ENCODE results near the gene ORMDL3. TPM values are rescaled to one million over a fixed set of nuclear protein-coding genes. Genes with fewer than 3 reads are reported as not detected.
"Not testable (repeated sequence)": the region's sequence is repeated elsewhere in the genome, so short reads cannot be mapped to it uniquely, and the experiment has no call there.

ORMDL3 gene
- total and polyA plus RNA-seq, 5 donors, result 37.0 to 46.6 (median 41.0) TPM

GRCh38 chr17:39904990-39905288 lies 22.5 kb downstream of the ORMDL3 start:
- DNase-seq (no peak), ATAC-seq (no peak)
- intact Hi-C loops (cut with DNase I), result no loop called here
- WGBS, result 74% methylated on average over 3 of the region's 3 CpGs
- Histone ChIP-seq H3K27ac (ENCODE audit: low read length) (no peak overlapping the region), H3K4me1 (ENCODE audit: control insufficient read depth, insufficient read depth, low read length) (no peaks in the 10 kb centered on the region), H3K9me3 (ENCODE audit: control insufficient read depth, low read length) (no peaks in the 10 kb centered on the region), H3K4me3 (ENCODE audit: low read length) (no peak overlapping the region), H3K27me3 (ENCODE audit: control insufficient read depth, insufficient read depth) (no peaks in the 10 kb centered on the region)

DNA sequence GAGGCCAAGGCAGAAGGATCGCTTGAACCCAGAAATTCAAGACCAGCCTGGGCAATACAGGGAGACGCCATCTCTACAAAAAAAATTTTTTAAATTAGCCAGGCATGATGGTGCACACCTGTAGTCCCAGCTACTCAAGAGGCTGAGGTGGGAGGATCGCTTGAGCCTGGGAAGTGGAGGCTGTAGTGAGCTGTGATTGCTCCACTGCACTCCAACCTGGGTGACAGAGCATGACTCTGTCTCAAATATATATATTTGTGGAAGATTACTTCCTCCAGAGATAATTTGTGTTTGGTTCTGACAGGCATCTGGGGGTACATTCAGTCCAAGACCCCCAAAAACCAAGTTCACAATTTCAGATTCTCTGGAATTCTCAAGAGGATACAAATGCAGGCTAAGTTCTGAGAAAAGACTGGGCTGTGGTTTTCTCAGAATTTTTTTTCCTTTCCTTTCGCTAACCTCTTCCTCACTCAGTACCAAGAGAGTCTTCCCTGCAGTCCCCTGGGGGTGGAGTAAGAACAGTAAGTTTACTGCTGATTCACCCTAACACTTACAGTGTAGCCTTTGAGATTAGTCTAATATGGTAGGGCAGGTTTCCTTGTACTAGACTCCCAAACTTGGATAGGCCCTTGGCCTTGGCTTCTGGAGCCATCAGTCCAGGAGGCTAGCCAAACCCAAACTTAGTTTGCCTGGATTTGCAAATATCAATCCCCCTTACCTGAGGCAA lies 24.1 kb downstream of the ORMDL3 start:
- Histone ChIP-seq H3K27ac (ENCODE audit: low read length) (no peak overlapping the region), H3K4me1 (ENCODE audit: control insufficient read depth, insufficient read depth, low read length) (no peaks in the 10 kb centered on the region), H3K27me3 (ENCODE audit: control insufficient read depth, insufficient read depth) (no peaks in the 10 kb centered on the region), H3K4me3 (ENCODE audit: low read length) (no peak overlapping the region), H3K9me3 (ENCODE audit: control insufficient read depth, low read length) (no peaks in the 10 kb centered on the region)
- ATAC-seq (no peak), DNase-seq (no peak)
- intact Hi-C loops (cut with DNase I), result no loop called here
- WGBS, result 87% methylated on average over 4 of the region's 4 CpGs

GRCh38 chr17:39902027-39902426 lies 25.4 kb downstream of the ORMDL3 start:
- H3K9me3 ChIP-seq (ENCODE audit: control insufficient read depth, low read length); H3K27me3 ChIP-seq (ENCODE audit: control insufficient read depth, insufficient read depth); intact Hi-C loops (cut with DNase I); H3K27ac ChIP-seq (ENCODE audit: low read length); H3K4me1 ChIP-seq (ENCODE audit: control insufficient read depth, insufficient read depth, low read length); ATAC-seq; H3K4me3 ChIP-seq (ENCODE audit: low read length); DNase-seq: not testable (repeated sequence)
- 94% methylated on average over 2 of the region's 2 CpGs for WGBS

GRCh38 chr17:39899215-39899614 lies 28.2 kb downstream of the ORMDL3 start:
- DNase-seq, result no peak
- Histone ChIP-seq H3K4me3 (ENCODE audit: low read length) (no peak overlapping the region), H3K9me3 (ENCODE audit: control insufficient read depth, low read length) (no peaks in the 10 kb centered on the region), H3K4me1 (ENCODE audit: control insufficient read depth, insufficient read depth, low read length) (no peaks in the 10 kb centered on the region), H3K27ac (ENCODE audit: low read length) (no peak overlapping the region), H3K27me3 (ENCODE audit: control insufficient read depth, insufficient read depth) (no peaks in the 10 kb centered on the region)
- ATAC-seq, result no peak
- intact Hi-C loops (cut with DNase I), result no loop called here

GRCh38 chr17:39898088-39898487 lies 29.3 kb downstream of the ORMDL3 start:
- DNase-seq, result no peak
- Histone ChIP-seq H3K27me3 (ENCODE audit: control insufficient read depth, insufficient read depth) (no peaks in the 10 kb centered on the region), H3K4me1 (ENCODE audit: control insufficient read depth, insufficient read depth, low read length) (no peaks in the 10 kb centered on the region), H3K9me3 (ENCODE audit: control insufficient read depth, low read length) (no peaks in the 10 kb centered on the region), H3K27ac (ENCODE audit: low read length) (no peak overlapping the region), H3K4me3 (ENCODE audit: low read length) (no peak overlapping the region)
- WGBS, result 92% methylated on average over 4 of the region's 4 CpGs
- intact Hi-C loops (cut with DNase I), result no loop called here
- no peak for ATAC-seq

DNA sequence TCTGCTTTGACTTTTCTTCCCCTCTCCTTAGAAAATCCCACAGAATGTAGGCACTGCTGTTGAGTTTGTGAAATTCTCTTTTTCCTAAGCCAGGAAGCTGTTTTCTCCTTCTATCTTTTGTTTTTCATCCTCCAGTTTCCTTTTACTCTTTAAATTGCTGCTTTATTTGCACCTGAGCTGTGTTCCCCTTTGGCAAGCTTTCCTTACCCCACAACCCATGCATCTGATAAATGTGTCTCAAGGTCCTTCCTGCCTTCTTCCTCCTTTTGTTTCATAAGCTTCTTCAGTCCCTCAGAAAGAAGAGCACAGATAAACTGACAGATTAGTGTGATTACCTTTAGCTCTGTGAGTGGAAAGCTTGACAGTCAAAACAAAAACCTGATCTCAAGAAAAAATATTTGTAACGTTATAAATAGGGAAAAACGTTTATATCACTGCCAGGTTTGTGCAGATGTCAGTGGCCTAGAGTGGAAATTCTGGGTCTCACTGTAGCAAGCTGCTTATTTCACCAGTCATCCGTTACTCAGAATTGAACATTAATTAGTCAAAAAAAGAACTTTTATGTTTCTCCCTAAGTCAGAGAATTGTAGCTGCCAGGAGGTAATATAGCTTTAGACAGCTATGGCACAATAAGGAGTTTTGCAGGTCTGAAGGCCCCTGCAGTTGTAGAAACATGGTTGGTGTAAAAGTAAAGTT lies 32.6 kb downstream of the ORMDL3 start:
- no peak for ATAC-seq
- 31% methylated on average over 3 of the region's 3 CpGs for WGBS
- peaks cover 2% of the 10 kb centered on the region for H3K9me3 ChIP-seq (ENCODE audit: control insufficient read depth, low read length)
- intact Hi-C loops (cut with DNase I), result no loop called here
- H3K27ac ChIP-seq (ENCODE audit: low read length), result no peak overlapping the region
- H3K27me3 ChIP-seq (ENCODE audit: control insufficient read depth, insufficient read depth), result no peaks in the 10 kb centered on the region
- DNase-seq, result no peak
- H3K4me1 ChIP-seq (ENCODE audit: control insufficient read depth, insufficient read depth, low read length), result no peaks in the 10 kb centered on the region
- no peak overlapping the region for H3K4me3 ChIP-seq (ENCODE audit: low read length)

DNA sequence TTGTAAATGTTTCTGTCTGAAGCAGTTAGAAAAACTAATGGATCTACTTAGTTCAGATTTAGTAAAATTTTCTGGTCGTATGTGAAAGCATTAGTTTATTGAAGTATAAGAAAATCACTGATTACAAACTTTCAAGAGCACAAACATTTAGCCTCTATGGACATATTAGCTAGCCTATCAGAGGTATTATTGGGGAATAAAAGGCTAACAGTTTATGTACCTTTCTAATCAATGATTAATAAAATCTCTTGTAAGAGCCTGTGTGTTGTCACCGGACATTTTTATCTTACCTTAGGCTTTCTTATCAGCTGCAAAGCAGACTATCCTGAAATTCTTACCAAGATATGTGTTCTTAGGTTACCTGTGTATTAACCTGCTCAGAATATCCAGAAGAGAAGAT lies 38.2 kb downstream of the ORMDL3 start:
- H3K27me3 ChIP-seq (ENCODE audit: control insufficient read depth, insufficient read depth), result peaks cover 2% of the 10 kb centered on the region
- WGBS, result 23% methylated on average over 2 of the region's 2 CpGs
- H3K27ac ChIP-seq (ENCODE audit: low read length), result no peak overlapping the region
- H3K4me1 ChIP-seq (ENCODE audit: control insufficient read depth, insufficient read depth, low read length), result no peaks in the 10 kb centered on the region
- H3K4me3 ChIP-seq (ENCODE audit: low read length), result no peak overlapping the region
- intact Hi-C loops (cut with DNase I), result no loop called here
- ATAC-seq, result no peak
- peaks cover 2% of the 10 kb centered on the region for H3K9me3 ChIP-seq (ENCODE audit: control insufficient read depth, low read length)
- DNase-seq, result no peak

GRCh38 chr17:39887078-39887477 lies 40.3 kb downstream of the ORMDL3 start:
- intact Hi-C loops (cut with DNase I), result no loop called here

DNA sequence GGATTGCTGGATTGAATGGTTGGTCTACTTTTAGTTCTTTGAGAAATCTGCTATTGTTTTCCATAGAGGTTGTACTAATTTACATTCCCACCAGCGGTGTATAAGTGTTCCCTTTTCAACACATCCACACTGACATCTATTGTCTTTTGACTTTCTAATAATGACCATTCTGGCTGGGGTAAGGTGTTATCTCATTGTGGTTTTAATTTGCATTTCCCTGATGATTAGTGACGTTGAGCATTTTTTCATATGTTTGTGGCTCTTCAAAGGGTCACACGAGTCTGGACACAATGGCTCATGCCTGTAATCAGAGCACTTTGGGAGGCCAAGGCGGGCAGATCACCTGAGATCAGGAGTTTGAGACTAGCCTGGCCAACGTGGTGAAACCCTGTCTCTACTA lies 41.3 kb downstream of the ORMDL3 start:
- H3K9me3 ChIP-seq (ENCODE audit: control insufficient read depth, low read length); intact Hi-C loops (cut with DNase I); H3K27ac ChIP-seq (ENCODE audit: low read length); DNase-seq; H3K4me1 ChIP-seq (ENCODE audit: control insufficient read depth, insufficient read depth, low read length); ATAC-seq; H3K27me3 ChIP-seq (ENCODE audit: control insufficient read depth, insufficient read depth); H3K4me3 ChIP-seq (ENCODE audit: low read length): not testable (repeated sequence)
- 65% methylated on average over 5 of the region's 5 CpGs for WGBS

More at GRCh38 chr17:39887078-39887477, 40.3 kb downstream of the ORMDL3 start:
- Histone ChIP-seq H3K27ac (ENCODE audit: low read length) (no peak overlapping the region), H3K9me3 (ENCODE audit: control insufficient read depth, low read length) (peaks cover 2% of the 10 kb centered on the region), H3K4me3 (ENCODE audit: low read length) (no peak overlapping the region), H3K4me1 (ENCODE audit: control insufficient read depth, insufficient read depth, low read length) (no peaks in the 10 kb centered on the region), H3K27me3 (ENCODE audit: control insufficient read depth, insufficient read depth) (peaks cover 2% of the 10 kb centered on the region)
- no peak for DNase-seq
- ATAC-seq, result no peak

GRCh38 chr17:39872751-39873150 lies 54.6 kb downstream of the ORMDL3 start:
- H3K4me1 ChIP-seq (ENCODE audit: control insufficient read depth, insufficient read depth, low read length), result no peaks in the 10 kb centered on the region
- WGBS, result 83% methylated on average over 2 of the region's 2 CpGs
- no peaks in the 10 kb centered on the region for H3K9me3 ChIP-seq (ENCODE audit: control insufficient read depth, low read length)
- ATAC-seq (no peak), DNase-seq (no peak)
- intact Hi-C loops (cut with DNase I), result loop anchor here in 1 of 4 donors (10.0 kb wide), 1 partner anchor 92 kb away; the partner anchor contains the start of gene GSDMA
- H3K27me3 ChIP-seq (ENCODE audit: control insufficient read depth, insufficient read depth), result no peaks in the 10 kb centered on the region
- no peak overlapping the region for H3K27ac ChIP-seq (ENCODE audit: low read length)
- no peak overlapping the region for H3K4me3 ChIP-seq (ENCODE audit: low read length)

GRCh38 chr17:39871801-39872200 lies 55.6 kb downstream of the ORMDL3 start:
- H3K4me1 ChIP-seq (ENCODE audit: control insufficient read depth, insufficient read depth, low read length), result no peaks in the 10 kb centered on the region
- peaks cover 7% of the 10 kb centered on the region for H3K27me3 ChIP-seq (ENCODE audit: control insufficient read depth, insufficient read depth)
- WGBS, result 68% methylated on average over 2 of the region's 2 CpGs
- no peak overlapping the region for H3K4me3 ChIP-seq (ENCODE audit: low read length)
- H3K27ac ChIP-seq (ENCODE audit: low read length), result no peak overlapping the region
- DNase-seq (no peak), ATAC-seq (no peak)
- intact Hi-C loops (cut with DNase I), result loop anchor here in 1 of 4 donors (10.0 kb wide), 1 partner anchor 93 kb away; the partner anchor contains the start of gene GSDMA
- H3K9me3 ChIP-seq (ENCODE audit: control insufficient read depth, low read length), result peaks cover 3% of the 10 kb centered on the region
